Measurements from ENCODE around the gene FRRS1L. TPM values are rescaled to one million over a fixed set of nuclear protein-coding genes. Genes with fewer than 3 reads are reported as not detected.

Gene FRRS1L
- total and polyA plus RNA-seq, 2 of the 4 experiments (the other 2 are of a cell fraction): under 0.01 to 0.05 TPM

- peaks cover 5% of the 10 kb centered on the region; the same call in 1 of the 2 replicates for H3K27me3 ChIP-seq (ENCODE audit: control insufficient read depth, insufficient read depth, low read length)
- H3K9me1 ChIP-seq (ENCODE audit: insufficient read depth, low read length): no peaks in the 10 kb centered on the region
- H3K23ac ChIP-seq (ENCODE audit: low read depth, low read length): no peak overlapping the region
- no peak overlapping the region for H3K4ac ChIP-seq (ENCODE audit: low read depth, low read length)
- ChIA-PET CTCF (no interaction called here), POLR2A (ENCODE audit: unreplicated experiment) (no interaction called here)
- H3K18ac ChIP-seq (ENCODE audit: low read depth, low read length): no peak overlapping the region
- H2BK5ac ChIP-seq (ENCODE audit: low read depth, low read length, poor library complexity, severe bottlenecking): no peak overlapping the region
- in situ Hi-C loops (cut with MboI; ENCODE audit: low sequenced_read_pairs) (loop anchor here (5.0 kb wide), 1 partner anchor 51 kb away; no protein-coding TSS in a partner anchor), dilution Hi-C loops (cut with HindIII; ENCODE audit: low sequenced_read_pairs, unreplicated experiment) (no loop called here), intact Hi-C loops (cut with micrococcal nuclease) (no loop called here)
- no peak overlapping the region for H4K5ac ChIP-seq (ENCODE audit: low read depth, low read length)
- no peak overlapping the region for H3K14ac ChIP-seq (replicated peaks; ENCODE audit: low read depth, low read length)
- no peak for TF ChIP-seq NFE2L2 (IDR thresholded peaks at IDR 0.05; ENCODE audit: low read depth, low read length)
- no peaks in the 10 kb centered on the region for H3K9me3 ChIP-seq (ENCODE audit: control insufficient read depth, insufficient read depth, low read length)
- no peak overlapping the region for H2AK9ac ChIP-seq (replicated peaks; ENCODE audit: low read depth, low read length, poor library complexity)
- no peak overlapping the region for H4K8ac ChIP-seq (ENCODE audit: low read depth in 2 of 2, low read length in 2 of 2)
- H3K9ac ChIP-seq (ENCODE audit: low read depth, low read length): no peak overlapping the region
- no peak overlapping the region for H2BK15ac ChIP-seq (ENCODE audit: low read depth, low read length)
- no peak overlapping the region for H2AK5ac ChIP-seq (ENCODE audit: low read depth, low read length)
- H3K79me1 ChIP-seq (ENCODE audit: low read depth in 1 of 2, low read length in 2 of 2): no peaks in the 10 kb centered on the region
- H3K27ac ChIP-seq (ENCODE audit: insufficient read depth, low read length): no peak overlapping the region
- no peaks in the 10 kb centered on the region for H4K20me1 ChIP-seq (ENCODE audit: insufficient read depth, low read length)
- H3K4me2 ChIP-seq (ENCODE audit: low read depth, low read length): no peak overlapping the region
- H4K91ac ChIP-seq (ENCODE audit: insufficient read depth, low read depth, low read length): no peak overlapping the region
- BruUV-seq (replicated peaks): no TSS peak
- DNase-seq: no peak
- H3K56ac ChIP-seq (ENCODE audit: extremely low read depth, insufficient read depth, low read length): no peak overlapping the region
- no peaks in the 10 kb centered on the region for H3K36me3 ChIP-seq (ENCODE audit: control insufficient read depth, insufficient read depth, low read length)
- WGBS, 2 experiments (ENCODE audit: extremely low coverage in 2 of 2, insufficient read length in 1 of 2): no CpG with 5 or more reads among the region's 5 CpGs
- no peak overlapping the region for H2BK20ac ChIP-seq (ENCODE audit: low read depth, low read length)
- H3K4me3 ChIP-seq (ENCODE audit: insufficient read depth, low read depth, low read length): no peak overlapping the region
- ATAC-seq (ENCODE audit: low read depth): no peak
- H2AFZ ChIP-seq (replicated peaks; ENCODE audit: low read length, poor library complexity): no peak overlapping the region
- no peak overlapping the region for H2BK120ac ChIP-seq (ENCODE audit: low read depth, low read length)
- H3K4me1 ChIP-seq (ENCODE audit: control insufficient read depth, insufficient read depth, low read length): no peaks in the 10 kb centered on the region
These were observed 25.7 kb downstream of the FRRS1L start for GRCh38 chr9:109141375-109141774.

All from IMR-90 (cell line).